RWPE1 (cell line): ENCODE data around the gene FLVCR2.
A peak's percentile ranks its signal among the peaks of the same experiment; 100 is the strongest.

Experiments
- CTCF ChIA-PET: fragments of 350-600 bp; sonication (Branson Sonifier 250); formaldehyde crosslinking; extraction: SDS; loops from one replicate; lab custom pipeline; 2021; lab: Yijun Ruan, JAX
- POLR2A ChIA-PET: fragments of 400-600 bp; formaldehyde crosslinking; extraction: SDS; loops from one replicate; lab custom pipeline; 2020; ENCODE audit warnings: antibody characterized with exemption; ENCODE audit not compliant: low non-redundant PET; lab: Yijun Ruan, JAX
- DNase-seq: peaks from one replicate; pipeline ENCODE4 v3.0.0; 2012; ENCODE audit warnings: low spot score
- H3K27ac ChIP-seq: fragments of 450-650 bp; 2 replicates; pipeline ENCODE4 v1.5.1; 2017
- TF ChIP-seq, protein P1 (sequence below): fragments of 450-650 bp; conservative IDR thresholded peaks from 2 replicates; pipeline ENCODE4 v1.5.1; 2017; ENCODE audit warnings: low read depth, mild to moderate bottlenecking

Gene FLVCR2

DNA sequence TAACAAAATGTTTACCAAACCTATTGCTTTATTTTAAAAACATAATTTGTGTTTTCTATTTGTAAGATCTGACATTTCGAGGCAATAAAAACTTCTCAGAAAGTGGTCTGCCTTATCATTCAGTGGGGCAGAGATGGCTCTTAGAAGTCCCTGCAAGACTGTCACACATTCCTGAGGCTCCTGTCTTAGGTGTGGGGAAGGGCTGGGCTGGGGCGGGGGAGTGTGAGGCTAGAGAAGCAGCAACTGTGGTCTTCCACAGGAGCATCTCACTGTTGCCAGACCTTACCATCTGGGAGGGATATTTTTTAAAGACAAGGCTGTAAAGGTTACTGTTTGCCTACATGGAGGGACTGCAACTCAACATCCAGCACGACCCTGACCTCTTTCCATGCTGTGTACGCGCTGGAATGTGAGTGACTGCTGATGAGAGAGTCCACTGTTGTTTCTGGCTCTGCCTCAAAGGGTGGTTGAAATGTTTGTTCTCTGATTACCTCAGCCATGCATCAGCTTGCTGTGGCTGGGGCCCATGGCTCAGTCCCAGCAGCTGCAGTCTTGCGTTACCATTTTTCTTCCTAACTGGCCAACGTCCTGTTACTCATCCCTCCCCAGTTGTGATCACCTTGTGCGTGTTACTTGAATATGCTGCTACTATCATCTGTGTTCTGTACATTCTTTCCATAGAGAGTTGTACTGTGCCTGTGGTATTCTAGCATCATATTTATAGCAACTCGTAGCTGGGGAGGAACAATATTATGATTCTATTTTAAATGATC, 69.8 kb downstream of the FLVCR2 start:
- POLR2A ChIA-PET = no interaction called here
- DNase-seq = peak; percentile 80
- peak overlapping the region; percentile 77 for H3K27ac ChIP-seq
- TF ChIP-seq, protein P1, sequence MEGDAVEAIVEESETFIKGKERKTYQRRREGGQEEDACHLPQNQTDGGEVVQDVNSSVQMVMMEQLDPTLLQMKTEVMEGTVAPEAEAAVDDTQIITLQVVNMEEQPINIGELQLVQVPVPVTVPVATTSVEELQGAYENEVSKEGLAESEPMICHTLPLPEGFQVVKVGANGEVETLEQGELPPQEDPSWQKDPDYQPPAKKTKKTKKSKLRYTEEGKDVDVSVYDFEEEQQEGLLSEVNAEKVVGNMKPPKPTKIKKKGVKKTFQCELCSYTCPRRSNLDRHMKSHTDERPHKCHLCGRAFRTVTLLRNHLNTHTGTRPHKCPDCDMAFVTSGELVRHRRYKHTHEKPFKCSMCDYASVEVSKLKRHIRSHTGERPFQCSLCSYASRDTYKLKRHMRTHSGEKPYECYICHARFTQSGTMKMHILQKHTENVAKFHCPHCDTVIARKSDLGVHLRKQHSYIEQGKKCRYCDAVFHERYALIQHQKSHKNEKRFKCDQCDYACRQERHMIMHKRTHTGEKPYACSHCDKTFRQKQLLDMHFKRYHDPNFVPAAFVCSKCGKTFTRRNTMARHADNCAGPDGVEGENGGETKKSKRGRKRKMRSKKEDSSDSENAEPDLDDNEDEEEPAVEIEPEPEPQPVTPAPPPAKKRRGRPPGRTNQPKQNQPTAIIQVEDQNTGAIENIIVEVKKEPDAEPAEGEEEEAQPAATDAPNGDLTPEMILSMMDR = no peak
- CTCF ChIA-PET = interaction anchor here (13.8 kb wide), 1 partner anchor 72 kb away, joined by 162 read pairs; the partner anchor contains the start of gene FLVCR2

DNA sequence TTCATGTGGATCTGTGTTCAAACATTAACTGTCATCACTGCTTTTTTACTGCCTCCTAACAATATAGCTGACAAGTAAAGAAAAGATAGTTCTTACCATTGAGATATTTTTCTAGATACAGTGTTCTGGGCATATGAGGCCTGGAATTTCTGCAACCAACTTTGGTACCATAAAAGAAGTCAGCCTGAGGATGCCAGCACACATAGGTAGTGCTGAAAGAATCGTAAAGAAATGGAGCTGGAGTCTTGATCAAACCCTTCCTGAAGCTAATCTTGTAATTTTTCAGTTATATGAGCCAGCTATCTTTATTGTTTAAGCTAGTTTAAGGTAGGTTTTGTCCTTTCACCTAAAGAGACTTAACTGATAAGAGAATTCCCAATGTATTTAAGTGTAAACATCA, 70.9 kb downstream of the FLVCR2 start:
- H3K27ac ChIP-seq = peak overlapping the region; percentile 77
- CTCF ChIA-PET = interaction anchor here (13.8 kb wide), 1 partner anchor 73 kb away, joined by 162 read pairs; the partner anchor contains the start of gene FLVCR2
- TF ChIP-seq, protein P1 = no peak
- DNase-seq = no peak
- POLR2A ChIA-PET = no interaction called here

DNA sequence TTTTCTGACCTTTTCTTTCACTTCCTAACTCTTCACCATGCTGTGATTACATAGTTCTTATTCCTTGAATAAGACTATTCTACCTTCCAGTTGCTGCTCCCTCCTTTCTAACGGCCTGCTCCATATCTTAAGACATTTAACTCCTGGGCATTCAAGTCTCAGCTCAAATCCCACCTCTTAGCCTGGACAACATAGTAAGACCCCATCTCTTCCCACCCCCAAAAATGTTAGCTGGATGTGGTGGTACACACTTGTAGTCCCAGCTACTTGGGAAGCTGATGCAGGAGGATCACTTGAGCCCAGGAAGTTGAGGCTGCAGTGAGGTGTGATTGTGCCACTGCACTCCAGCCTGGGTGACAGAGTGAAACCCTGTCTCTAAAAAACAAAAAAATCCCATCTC, 71.4 kb downstream of the FLVCR2 start:
- TF ChIP-seq, protein P1 = no peak
- POLR2A ChIA-PET = no interaction called here
- no peak overlapping the region for H3K27ac ChIP-seq
- CTCF ChIA-PET = interaction anchor here (13.8 kb wide), 1 partner anchor 74 kb away, joined by 162 read pairs; the partner anchor contains the start of gene FLVCR2
- no peak for DNase-seq

DNA sequence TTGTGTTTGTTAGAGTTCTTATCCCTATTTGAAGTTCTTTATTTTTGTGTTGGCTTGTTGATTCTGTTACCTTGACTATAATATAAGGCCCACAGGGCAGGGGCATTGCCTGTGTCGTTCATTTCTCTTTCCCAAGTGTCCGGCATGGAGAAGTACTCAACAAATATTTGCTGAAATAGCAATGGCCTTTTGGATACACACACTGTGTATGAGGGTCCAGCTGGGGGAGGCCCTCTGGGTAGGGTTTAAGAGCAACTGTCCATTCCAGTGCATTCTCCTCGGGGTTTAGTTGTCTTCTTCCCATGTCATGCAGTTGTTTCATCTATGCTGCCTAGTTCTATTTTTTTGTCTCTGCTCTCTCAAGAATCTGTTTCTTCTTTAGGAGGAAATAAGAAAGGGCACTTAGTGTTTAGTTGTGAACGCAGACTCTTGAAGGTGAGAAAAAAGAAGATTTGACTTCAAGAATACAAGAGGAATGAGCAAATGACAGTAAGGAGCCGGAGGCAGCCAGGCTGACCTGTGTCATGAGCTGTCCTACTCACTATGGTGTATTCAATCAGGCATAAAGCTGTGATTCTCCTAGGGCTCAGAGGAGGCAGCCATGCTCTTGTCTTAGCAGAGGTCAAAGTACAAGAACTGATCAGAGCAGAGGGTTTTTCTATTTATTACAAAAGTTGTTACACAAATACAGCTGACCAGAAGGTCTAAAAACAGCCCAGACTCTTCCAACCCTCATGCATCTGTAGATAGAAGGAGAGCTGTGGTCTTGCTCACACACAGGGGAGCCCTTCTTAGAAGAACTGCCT, 72.0 kb downstream of the FLVCR2 start:
- ChIA-PET POLR2A (no interaction called here), CTCF (interaction anchor here (0.7 to 13.8 kb wide), 2 partner anchors 74 to 196 kb away, joined by 4 to 162 read pairs; partner anchors contain the start of gene FLVCR2)
- DNase-seq = no peak
- no peak overlapping the region for H3K27ac ChIP-seq
- TF ChIP-seq, protein P1 = no peak

DNA sequence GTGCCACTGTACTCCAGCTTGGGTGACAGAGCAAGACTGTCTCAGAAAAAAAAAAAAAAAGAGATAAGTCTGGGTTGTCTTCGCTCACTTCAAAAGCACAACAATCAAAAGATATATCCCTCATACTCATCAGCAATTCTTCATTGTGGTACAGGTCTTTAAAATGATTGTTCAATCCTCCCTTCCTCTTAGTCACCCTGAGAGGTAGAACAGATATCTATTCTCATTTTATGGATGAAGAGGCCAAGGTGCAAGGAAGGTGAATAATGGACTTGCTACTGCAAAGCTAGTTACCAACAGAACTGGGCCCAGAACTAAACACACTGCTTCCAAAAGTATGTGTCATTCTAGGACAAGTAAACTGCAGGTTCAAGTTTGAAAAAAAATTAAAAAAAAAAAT, 75.1 kb downstream of the FLVCR2 start:
- TF ChIP-seq, protein P1 = no peak
- DNase-seq = no peak
- POLR2A ChIA-PET = no interaction called here
- no peak overlapping the region for H3K27ac ChIP-seq
- CTCF ChIA-PET = interaction anchor here (0.6 to 13.8 kb wide), 7 partner anchors 10 to 393 kb away, joined by 3 to 162 read pairs (median 3); partner anchors contain the start of gene FLVCR2

DNA sequence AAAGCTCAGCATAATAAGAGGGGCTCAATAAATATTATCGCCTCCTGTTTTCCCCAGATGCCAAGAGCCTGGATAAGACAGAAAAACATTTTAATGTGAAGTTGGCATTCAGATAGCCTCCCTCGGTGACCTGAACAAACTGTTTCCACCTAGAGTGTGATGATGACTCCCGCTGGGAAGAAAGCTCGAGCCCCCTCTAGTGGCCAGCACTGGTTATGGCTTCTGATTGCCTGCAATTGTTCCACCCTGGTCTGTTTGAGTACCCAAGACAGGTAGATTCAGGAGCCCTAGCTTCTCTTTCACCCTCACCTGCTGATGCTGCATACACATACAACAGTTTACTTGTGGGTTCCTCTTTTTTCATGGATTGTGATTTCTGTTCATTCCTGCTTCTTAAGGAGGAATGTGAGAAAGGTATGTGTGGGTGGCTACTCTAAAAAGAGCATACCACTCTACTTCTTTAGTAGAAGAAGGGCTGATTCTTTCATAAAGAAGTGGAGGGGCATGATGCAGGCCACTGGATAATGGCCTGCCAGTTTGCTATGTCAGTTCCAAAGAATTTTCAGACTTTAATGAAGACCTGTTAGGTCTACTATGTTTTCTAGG, 75.8 kb downstream of the FLVCR2 start:
- ChIA-PET CTCF (interaction anchor here (0.6 to 13.8 kb wide), 10 partner anchors 10 to 393 kb away, joined by 3 to 162 read pairs (median 4); partner anchors contain the start of gene FLVCR2), POLR2A (no interaction called here)
- TF ChIP-seq, protein P1 = peak; percentile 97
- H3K27ac ChIP-seq = no peak overlapping the region
- DNase-seq = peak; percentile 83
